Ovary (tissue), 3 donors: ENCODE results near the gene MTX2.
"Not testable (repeated sequence)": the region's sequence is repeated elsewhere in the genome, so short reads cannot be mapped to it uniquely, and the experiment has no call there.

Source experiments
- POLR2A ChIP-seq: fragments of 450-650 bp; IDR thresholded peaks from one replicate; pipeline ENCODE4 v1.6.1; 2017; ENCODE audit warnings: antibody characterized with exemption, mild to moderate bottlenecking, moderate library complexity
- TF ChIP-seq, protein P1 (sequence below), 3 donors: fragments of 450-650 bp in 2 of 3; fragments of 200-600 bp in 1 of 3; IDR thresholded peaks; one replicate each; pipeline versions ENCODE4 v1.5.1 to v1.8.0; 2016 to 2022; ENCODE audit warnings: antibody characterized with exemption in 3 of 3, mild to moderate bottlenecking in 1 of 3
- donor health status: DM: no; HTN: no; CAD: no.

DNA sequence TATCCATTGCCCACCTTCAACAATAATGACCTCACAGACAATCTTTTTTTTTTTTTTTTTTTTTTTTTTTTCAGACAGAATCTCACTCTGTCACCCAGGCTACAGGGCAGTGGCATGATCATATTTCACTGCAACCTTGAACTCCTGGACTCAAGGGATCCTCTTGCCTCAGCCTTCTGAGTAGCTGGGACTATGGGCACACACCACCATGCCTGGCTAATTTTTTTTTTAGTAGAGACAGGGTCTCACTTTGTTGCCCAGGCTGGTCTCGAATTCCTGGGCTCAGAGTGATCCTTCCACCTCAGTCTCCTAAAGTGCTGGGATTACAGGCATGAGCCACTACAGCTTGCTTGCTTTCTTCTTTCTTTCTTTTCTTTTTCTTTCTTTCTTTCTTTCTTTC, 103.9 kb downstream of the MTX2 start:
- not testable (repeated sequence) for TF ChIP-seq POLR2A
- TF ChIP-seq, protein P1, sequence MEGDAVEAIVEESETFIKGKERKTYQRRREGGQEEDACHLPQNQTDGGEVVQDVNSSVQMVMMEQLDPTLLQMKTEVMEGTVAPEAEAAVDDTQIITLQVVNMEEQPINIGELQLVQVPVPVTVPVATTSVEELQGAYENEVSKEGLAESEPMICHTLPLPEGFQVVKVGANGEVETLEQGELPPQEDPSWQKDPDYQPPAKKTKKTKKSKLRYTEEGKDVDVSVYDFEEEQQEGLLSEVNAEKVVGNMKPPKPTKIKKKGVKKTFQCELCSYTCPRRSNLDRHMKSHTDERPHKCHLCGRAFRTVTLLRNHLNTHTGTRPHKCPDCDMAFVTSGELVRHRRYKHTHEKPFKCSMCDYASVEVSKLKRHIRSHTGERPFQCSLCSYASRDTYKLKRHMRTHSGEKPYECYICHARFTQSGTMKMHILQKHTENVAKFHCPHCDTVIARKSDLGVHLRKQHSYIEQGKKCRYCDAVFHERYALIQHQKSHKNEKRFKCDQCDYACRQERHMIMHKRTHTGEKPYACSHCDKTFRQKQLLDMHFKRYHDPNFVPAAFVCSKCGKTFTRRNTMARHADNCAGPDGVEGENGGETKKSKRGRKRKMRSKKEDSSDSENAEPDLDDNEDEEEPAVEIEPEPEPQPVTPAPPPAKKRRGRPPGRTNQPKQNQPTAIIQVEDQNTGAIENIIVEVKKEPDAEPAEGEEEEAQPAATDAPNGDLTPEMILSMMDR (IDR thresholded peaks at IDR 0.05) = not testable (repeated sequence)
